Endometrial microvascular endothelial cells (primary cell): ENCODE measurements around the gene CD63. TPM values are rescaled to one million over a fixed set of nuclear protein-coding genes. Genes with fewer than 3 reads are reported as not detected.

Experiments
- in situ Hi-C: cut with HindIII; loops from 2 replicates; pipeline ENCODE4 v1.10.0; 2017; ENCODE audit warnings: low sequenced_read_pairs, low pct_unique_long_range_greater_than_20kb; ENCODE audit errors: inconsistent ontology term
- total RNA-seq: library from RNA; depleted of rRNA; stranded (reverse); fragments of >200 nt; gene quantifications from one replicate; pipeline ENCODE4 v1.2.3, GENCODE V29; 2015; ENCODE audit errors: inconsistent ontology term

CD63 gene
- total RNA-seq, 1 donor from 2014 or later, result 847 TPM

GRCh38 chr12:55724940-55725309 lies 3.9 kb downstream of the CD63 start:
- in situ Hi-C loops, result no loop called here

DNA sequence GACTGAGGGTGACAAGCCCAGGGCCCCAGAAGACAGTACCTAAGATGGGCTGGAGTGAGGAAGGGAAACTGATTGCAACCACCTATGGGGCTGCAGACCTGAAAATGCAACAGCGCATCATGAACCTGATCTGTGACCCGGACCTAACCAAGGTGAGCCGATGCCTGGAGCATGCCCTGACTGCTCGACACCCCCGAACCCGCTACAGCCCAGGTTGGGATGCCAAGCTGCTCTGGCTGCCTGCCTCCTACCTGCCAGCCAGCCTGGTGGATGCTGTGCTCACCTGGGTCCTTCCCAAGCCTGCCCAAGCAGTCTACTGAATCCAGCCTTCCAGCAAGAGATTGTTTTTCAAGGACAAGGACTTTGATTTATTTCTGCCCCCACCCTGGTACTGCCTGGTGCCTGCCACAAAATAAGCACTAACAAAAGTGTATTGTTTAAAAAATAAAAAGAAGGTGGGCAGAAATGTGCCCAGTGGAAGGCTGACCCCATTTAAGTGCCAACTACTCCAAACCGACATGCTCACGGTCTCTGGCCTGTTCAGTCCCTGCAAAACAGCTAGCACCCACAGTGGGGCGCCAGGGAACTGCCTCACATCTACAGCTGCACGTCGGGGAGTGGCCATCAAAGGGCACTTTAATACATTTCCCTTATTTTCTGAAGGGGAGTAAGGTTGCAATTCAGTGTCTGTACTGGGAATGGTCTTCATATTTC lies 4.4 kb downstream of the CD63 start:
- in situ Hi-C loops, result no loop called here

- in situ Hi-C loops, result no loop called here
Measured at GRCh38 chr12:55723516-55724225, 5.1 kb downstream of the CD63 start.

DNA sequence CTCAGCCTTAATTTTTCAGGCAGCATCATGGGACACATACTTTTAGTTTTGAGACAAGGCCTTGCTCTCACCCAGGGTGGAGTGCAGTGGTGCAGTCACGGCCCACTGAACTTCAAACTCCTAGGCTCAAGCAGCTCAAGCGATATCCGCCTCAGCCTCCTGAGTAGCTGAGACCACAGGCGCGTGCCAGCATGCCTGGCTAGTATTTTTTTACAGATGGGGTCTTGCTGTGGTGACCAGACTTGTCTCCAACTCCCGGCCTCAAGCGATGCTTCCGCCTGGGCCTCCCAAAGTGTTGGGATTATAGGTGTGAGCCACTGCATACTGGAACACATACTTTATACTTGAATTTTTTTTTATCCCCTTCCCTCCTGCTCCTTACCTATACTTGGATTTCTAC lies 5.9 kb downstream of the CD63 start:
- in situ Hi-C loops, result no loop called here

DNA sequence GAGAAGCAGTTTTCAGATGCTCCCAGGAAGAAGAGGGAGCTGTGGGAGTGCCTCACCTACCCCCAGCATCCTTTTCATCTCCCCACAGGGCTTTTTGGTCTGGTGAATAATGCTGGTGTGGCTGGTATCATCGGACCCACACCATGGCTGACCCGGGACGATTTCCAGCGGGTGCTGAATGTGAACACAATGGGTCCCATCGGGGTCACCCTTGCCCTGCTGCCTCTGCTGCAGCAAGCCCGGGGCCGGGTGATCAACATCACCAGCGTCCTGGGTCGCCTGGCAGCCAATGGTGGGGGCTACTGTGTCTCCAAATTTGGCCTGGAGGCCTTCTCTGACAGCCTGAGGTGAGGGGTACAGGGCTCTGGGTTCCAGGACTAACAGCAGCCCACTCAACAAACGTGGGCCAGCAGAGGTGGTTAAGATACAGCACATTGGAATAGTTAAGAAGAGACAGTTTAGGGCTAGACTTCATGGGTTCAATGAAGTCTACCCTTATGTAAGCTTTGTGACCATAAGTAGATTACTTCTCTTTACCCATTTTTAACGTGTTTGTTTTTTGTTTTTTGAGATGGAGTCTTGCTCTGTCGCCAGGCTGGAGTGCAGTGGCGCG lies 7.1 kb downstream of the CD63 start:
- in situ Hi-C loops, result no loop called here

- in situ Hi-C loops, result no loop called here
Measured at GRCh38 chr12:55720894-55721444, 7.8 kb downstream of the CD63 start.

DNA sequence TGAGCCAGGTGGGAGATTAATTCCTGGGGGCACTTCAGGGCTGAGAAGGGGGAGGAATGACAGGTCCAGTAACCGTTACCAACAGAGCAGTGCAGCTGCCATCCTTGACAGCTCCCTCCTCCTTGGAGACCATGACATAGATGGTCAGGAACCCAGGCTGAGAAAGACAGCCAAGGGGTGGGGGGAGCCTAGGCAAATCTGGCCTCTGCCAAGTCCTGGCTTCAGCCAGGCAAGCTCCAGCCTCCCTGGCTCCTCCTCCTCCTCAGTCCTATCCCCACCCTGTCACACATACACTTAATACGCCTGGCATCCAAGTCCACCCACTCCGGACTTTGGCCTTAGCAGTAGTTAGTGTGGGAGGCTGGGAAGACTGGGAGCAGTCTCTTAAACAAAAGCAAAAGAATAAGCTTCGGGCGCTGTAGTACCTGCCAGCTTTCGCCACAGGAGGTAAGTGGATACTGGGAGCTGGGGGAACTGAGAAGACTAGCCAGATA lies 8.7 kb downstream of the CD63 start, which contains the start of gene RDH5:
Gene RDH5, plus strand, starts transcription at position 323 of the 494 bp plus-strand sequence. CDS start 792 bp downstream, outside the sequence.
- in situ Hi-C loops, result no loop called here

DNA sequence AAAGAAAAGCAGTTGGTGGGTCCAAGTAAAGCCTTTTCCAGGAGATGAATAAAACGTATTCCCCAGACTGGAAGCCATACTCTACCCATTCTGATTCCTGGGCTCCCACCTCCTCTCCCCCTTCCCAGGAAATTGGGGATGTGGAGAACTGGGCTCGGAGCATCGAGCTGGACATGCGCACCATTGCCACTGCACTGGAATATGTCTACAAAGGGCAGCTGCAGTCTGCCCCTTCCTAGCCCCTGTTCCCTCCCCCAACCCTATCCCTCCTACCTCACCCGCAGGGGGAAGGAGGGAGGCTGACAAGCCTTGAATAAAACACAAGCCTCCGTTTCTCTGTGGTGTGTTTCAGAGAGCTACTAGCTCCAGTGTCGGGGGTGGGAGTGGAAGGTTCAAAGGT lies 9.4 kb downstream of the CD63 start:
- in situ Hi-C loops, result no loop called here

GRCh38 chr12:55718624-55719275 lies 10.1 kb downstream of the CD63 start:
- in situ Hi-C loops, result no loop called here

DNA sequence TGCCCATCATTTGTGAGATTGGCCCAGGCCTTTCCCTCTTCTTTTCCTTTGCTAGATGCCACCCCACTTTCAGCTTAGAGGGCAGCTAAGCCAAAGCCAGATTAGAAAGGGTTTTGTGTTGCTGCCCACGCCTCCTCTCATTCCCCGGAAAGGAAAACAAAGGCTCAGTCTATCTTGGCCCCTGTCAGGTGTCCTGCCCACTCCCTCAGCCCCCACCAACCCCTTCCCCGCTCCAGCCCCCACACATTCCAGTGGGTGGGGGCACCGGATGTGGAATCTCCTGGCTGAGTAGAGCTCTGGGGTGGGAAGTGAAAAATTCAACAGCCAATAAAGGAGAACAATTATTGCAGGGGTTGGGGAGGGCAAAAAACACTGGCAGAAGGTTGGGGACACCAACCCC lies 10.8 kb downstream of the CD63 start:
- in situ Hi-C loops, result no loop called here

- in situ Hi-C loops, result no loop called here
Measured at GRCh38 chr12:55717011-55718007, 11.5 kb downstream of the CD63 start.

DNA sequence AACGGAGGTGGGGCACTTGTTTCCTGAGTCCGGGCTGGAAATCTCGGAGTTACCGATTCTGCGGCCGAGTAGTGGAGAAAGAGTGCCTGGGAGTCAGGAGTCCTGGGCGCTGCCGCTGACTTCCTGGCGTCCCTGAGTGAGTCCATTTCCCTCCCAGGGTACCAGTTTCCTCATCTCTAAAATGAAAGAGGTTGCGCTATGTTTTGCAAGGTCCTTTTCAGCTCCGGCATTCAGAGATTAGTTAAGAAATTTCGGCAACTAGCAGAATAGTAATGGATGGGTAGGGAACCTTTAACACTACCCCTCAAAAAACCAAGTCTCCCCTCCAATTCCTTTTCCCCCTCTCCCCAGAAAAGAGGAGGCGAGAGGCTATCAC lies 12.2 kb downstream of the CD63 start:
- in situ Hi-C loops, result no loop called here

DNA sequence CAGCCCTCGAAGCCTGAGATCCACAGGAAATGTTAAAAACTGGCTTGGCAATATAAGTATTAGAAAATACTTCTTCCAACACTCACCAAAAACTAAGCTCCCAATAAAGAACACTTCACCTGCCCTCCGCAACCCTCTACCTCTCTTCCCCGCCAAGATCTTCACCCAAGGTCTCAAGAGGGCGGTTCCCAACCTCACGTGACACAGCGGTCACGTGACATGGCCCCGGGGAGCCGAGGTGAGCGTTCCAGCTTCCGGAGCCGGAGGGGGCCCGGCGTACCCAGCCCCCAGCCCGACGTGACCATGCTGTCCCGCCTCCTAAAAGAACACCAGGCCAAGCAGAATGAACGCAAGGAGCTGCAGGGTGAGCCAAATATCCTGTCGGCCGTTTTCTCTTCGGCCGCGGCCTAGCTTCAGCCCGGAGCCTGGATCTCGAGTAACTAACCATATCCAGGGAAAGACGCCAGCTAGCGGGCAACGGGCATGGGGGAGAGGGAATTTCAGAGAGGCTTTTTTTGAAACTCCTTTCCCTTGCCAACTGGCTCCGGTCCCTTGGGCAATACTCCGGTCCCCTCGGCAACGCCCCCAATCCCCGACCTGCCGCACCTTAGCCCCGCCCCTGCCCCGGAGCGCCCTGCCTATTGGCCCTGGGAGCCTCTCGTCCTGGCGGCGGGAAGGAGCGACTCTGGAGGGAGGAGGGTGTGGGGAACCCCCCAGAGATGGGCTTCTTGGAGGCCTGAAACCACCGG lies 12.8 kb downstream of the CD63 start, which contains the start of gene BLOC1S1:
Gene BLOC1S1, plus strand, starts transcription at position 214 of the 749 bp plus-strand sequence. Its CDS starts 6 bp downstream, at position 220.
- in situ Hi-C loops, result no loop called here

DNA sequence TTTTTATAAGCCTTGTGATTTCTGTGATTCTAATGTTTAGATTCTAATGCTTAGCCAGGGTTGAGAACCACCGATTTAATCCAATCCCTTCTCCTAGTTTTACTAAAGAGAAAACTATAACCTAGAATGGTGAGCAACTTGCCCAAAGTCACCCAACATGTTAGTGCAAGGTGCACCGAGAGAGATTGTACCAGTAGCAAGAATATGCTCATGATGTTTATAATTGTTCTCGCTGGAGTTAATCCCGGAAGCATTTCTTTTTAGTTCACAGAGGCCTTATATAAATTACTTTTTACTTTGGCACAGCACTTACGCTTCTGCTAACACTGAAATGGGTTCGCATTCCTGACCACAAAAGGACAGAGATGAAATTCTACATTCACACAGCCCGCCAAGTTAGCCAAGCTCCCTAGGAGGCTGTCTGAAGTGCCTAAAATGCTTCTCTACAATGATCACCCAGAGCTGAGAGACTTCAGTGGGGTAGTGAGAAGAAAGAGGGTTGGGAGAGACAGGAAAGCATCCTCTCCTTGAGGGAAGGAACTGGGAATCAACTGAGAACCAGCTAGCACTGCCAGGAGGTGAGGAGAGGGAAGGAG lies 13.5 kb downstream of the CD63 start:
- in situ Hi-C loops, result no loop called here

- in situ Hi-C loops, result no loop called here
Measured at GRCh38 chr12:55713721-55714120, 15.1 kb downstream of the CD63 start.

DNA sequence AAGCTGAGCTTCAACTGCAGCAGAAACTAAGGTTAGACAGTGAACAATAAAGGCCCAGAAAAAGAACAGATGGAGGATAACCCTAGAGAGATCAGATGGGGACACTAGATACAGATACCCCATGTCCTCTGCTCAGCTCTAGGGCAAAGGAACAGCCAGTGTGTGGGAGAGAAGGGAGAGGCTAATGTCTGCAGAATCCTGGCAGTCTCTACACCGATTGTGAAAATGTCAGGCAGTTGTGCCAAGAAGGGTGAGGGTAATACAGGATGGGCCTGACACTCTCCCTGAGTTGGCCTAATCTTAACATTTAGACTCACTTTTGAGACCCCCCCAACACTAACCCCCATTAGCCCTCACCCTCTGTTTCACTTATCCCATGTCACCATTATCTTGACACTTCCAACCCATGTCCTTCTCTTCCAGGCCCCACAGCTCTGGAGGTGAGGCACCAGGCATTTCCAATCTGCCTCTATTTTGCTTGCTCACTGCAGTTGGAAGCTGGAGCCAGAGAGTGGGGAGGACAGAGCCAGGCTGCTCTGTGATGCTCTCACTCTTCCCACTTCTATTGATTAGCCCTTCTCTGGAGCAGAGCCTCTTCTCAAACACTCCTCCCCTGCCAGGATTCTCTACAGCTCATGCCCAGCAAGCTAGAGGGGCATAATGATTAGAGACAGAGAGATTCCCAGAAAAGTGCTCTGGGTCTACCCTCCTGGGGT lies 16.0 kb downstream of the CD63 start:
- in situ Hi-C loops, result no loop called here
